Liver (tissue), 9 donors: ENCODE data around the gene AEN. TPM values are rescaled to one million over a fixed set of nuclear protein-coding genes. Genes with fewer than 3 reads are reported as not detected.

Experiments
- DNase-seq: peaks from one replicate; pipeline ENCODE4 v3.0.0-alpha.2; 2017; ENCODE audit warnings: low spot score
- H3K27ac ChIP-seq, 2 donors: one replicate each; pipeline ENCODE4 v1.7.0; 2013; ENCODE audit warnings: inconsistent platforms in 2 of 2, low read length in 2 of 2, control low read depth in 1 of 2, low read depth in 1 of 2, mild to moderate bottlenecking in 1 of 2
- H3K27me3 ChIP-seq, 4 donors: one replicate each; pipeline versions ENCODE4 v1.6.1 to v1.7.0; 2013; ENCODE audit warnings: low read length in 3 of 4, inconsistent platforms in 1 of 4, mild to moderate bottlenecking in 1 of 4, moderate library complexity in 1 of 4; ENCODE audit not compliant: control insufficient read depth in 4 of 4, insufficient read depth in 4 of 4
- H3K36me3 ChIP-seq, 4 donors: one replicate each; pipeline versions ENCODE4 v1.6.1 to v1.7.0; 2013; ENCODE audit warnings: low read length in 3 of 4, mild to moderate bottlenecking in 3 of 4, low read depth in 1 of 4, moderate library complexity in 1 of 4; ENCODE audit not compliant: control insufficient read depth in 4 of 4, insufficient read depth in 3 of 4
- H3K4me1 ChIP-seq, 4 donors: one replicate each; pipeline versions ENCODE4 v1.6.1 to v1.7.0; 2013; ENCODE audit warnings: low read length in 3 of 4, mild to moderate bottlenecking in 3 of 4, moderate library complexity in 1 of 4; ENCODE audit not compliant: control insufficient read depth in 4 of 4, insufficient read depth in 4 of 4
- H3K4me3 ChIP-seq, 3 donors: one replicate each; pipeline versions ENCODE4 v1.6.1 to v1.7.0; 2013; ENCODE audit warnings: low read length in 3 of 3, control low read depth in 1 of 3, low read depth in 1 of 3, mild to moderate bottlenecking in 1 of 3
- H3K9ac ChIP-seq, 2 donors: one replicate each; pipeline ENCODE4 v1.7.0; 2013; ENCODE audit warnings: low read length in 2 of 2, mild to moderate bottlenecking in 2 of 2, moderate library complexity in 2 of 2, control low read depth in 1 of 2, low read depth in 1 of 2
- H3K9me3 ChIP-seq, 4 donors: one replicate each; pipeline versions ENCODE4 v1.6.1 to v1.7.0; 2013; ENCODE audit warnings: low read length in 3 of 4; ENCODE audit not compliant: control insufficient read depth in 4 of 4
- ATF3 ChIP-seq: IDR thresholded peaks from 2 replicates; pipeline ENCODE4 v1.6.1; 2016; ENCODE audit warnings: antibody characterized with exemption
- CTCF ChIP-seq: fragments of 150-350 bp; IDR thresholded peaks from 2 replicates; pipeline ENCODE4 v1.5.1; 2017; ENCODE audit warnings: improper control_type of control experiment, low read depth, low read length; ENCODE audit not compliant: missing input control
- EGR1 ChIP-seq, 2 donors: IDR thresholded peaks; 2 replicates each; pipeline ENCODE4 v1.6.1; 2016 to 2018; ENCODE audit warnings: antibody characterized with exemption in 2 of 2, low read depth in 2 of 2
- FOXA1 ChIP-seq: IDR thresholded peaks from 2 replicates; pipeline ENCODE4 v1.6.1; 2016; ENCODE audit warnings: antibody characterized with exemption
- FOXA2 ChIP-seq: IDR thresholded peaks from 2 replicates; pipeline ENCODE4 v1.6.1; 2016; ENCODE audit warnings: antibody characterized with exemption
- GABPA ChIP-seq, 2 donors: IDR thresholded peaks in 1 of 2; conservative IDR thresholded peaks in 1 of 2; 2 replicates each; pipeline ENCODE4 v1.6.1; 2016; ENCODE audit warnings: antibody characterized with exemption in 2 of 2, mild to moderate bottlenecking in 1 of 2, moderate library complexity in 1 of 2
- HNF4A ChIP-seq, 2 donors: conservative IDR thresholded peaks; 2 replicates each; pipeline ENCODE4 v1.6.1; 2016; ENCODE audit warnings: antibody characterized with exemption in 2 of 2, mild to moderate bottlenecking in 2 of 2
- HNF4G ChIP-seq: IDR thresholded peaks from 2 replicates; pipeline ENCODE4 v1.6.1; 2016; ENCODE audit warnings: antibody characterized with exemption
- JUND ChIP-seq, 2 donors: IDR thresholded peaks; 2 replicates each; pipeline ENCODE4 v1.6.1; 2016; ENCODE audit warnings: antibody characterized with exemption in 2 of 2
- MAX ChIP-seq: IDR thresholded peaks from 2 replicates; pipeline ENCODE4 v1.6.1; 2016; ENCODE audit warnings: antibody characterized with exemption
- NR2F2 ChIP-seq: IDR thresholded peaks from 2 replicates; pipeline ENCODE4 v1.6.1; 2016; ENCODE audit warnings: antibody characterized with exemption
- RAD21 ChIP-seq, 2 donors: IDR thresholded peaks; 2 replicates each; pipeline ENCODE4 v1.6.1; 2016; ENCODE audit warnings: antibody characterized with exemption in 2 of 2, mild to moderate bottlenecking in 2 of 2
- REST ChIP-seq: IDR thresholded peaks from 2 replicates; pipeline ENCODE4 v1.6.1; 2016; ENCODE audit warnings: antibody characterized with exemption, mild to moderate bottlenecking
- RXRA ChIP-seq, 2 donors: IDR thresholded peaks; 2 replicates each; pipeline ENCODE4 v1.6.1; 2017 to 2018; ENCODE audit warnings: antibody characterized with exemption in 2 of 2, mild to moderate bottlenecking in 1 of 2
- SP1 ChIP-seq: IDR thresholded peaks from 2 replicates; pipeline ENCODE4 v1.6.1; 2018; ENCODE audit warnings: antibody characterized with exemption, mild to moderate bottlenecking
- TAF1 ChIP-seq: conservative IDR thresholded peaks from 2 replicates; pipeline ENCODE4 v1.6.1; 2016; ENCODE audit warnings: antibody characterized with exemption, mild to moderate bottlenecking
- YY1 ChIP-seq: IDR thresholded peaks from 2 replicates; pipeline ENCODE4 v1.6.1; 2016; ENCODE audit warnings: antibody characterized with exemption, mild to moderate bottlenecking
- ZBTB33 ChIP-seq: IDR thresholded peaks from 2 replicates; pipeline ENCODE4 v1.6.1; 2016; ENCODE audit warnings: antibody characterized with exemption
- WGBS: extraction: QIAGEN DNeasy Blood & Tissue Kit; methylation state at CpG from one replicate; pipeline ENCODE4 v1.1.7; 2013; 5-methylcytosine and 5-hydroxymethylcytosine counted together
- polyA plus RNA-seq, 2 donors: library from polyadenylated mRNA; stranded (reverse) in 1 of 2; unstranded in 1 of 2; fragments of 200-250 nt in 1 of 2; fragments of >200 nt in 1 of 2; fragmentation: Nextera tagmentation in 1 of 2; extraction: Ambion mirVana in 1 of 2; gene quantifications; one replicate each; pipeline versions ENCODE4 v1.2.1 to v1.2.3, GENCODE V29; 2013 to 2015
- total RNA-seq, 2 donors: library from RNA; depleted of rRNA; stranded (reverse); fragments of >200 nt; gene quantifications; one replicate each; pipeline ENCODE4 v1.2.3, GENCODE V29; 2014
- donor health status: healthy.
- donor health status: healthy.
- donor health status: healthy.
- donor health status: healthy.
- donor health status: healthy.

AEN gene
- total and polyA plus RNA-seq, 4 donors: 2.8 to 19.2 (median 10.5) TPM

GRCh38 chr15:88616240-88616639, 4.9 kb upstream of the AEN start:
- WGBS: 88% methylated on average over 4 of the region's 4 CpGs
- no peak for TF ChIP-seq NR2F2
- no peak for TF ChIP-seq RXRA (IDR thresholded peaks at IDR 0.05)
- no peak for TF ChIP-seq SP1
- no peak for TF ChIP-seq MAX
- TF ChIP-seq HNF4G: no peak
- no peak for TF ChIP-seq REST
- TF ChIP-seq FOXA1: no peak
- TF ChIP-seq FOXA2: no peak
- no peak for TF ChIP-seq EGR1 (IDR thresholded peaks at IDR 0.05; ENCODE audit: low read depth in 2 of 2)
- TF ChIP-seq CTCF: no peak
- no peak for TF ChIP-seq RAD21 (IDR thresholded peaks at IDR 0.05)
- no peak for TF ChIP-seq YY1
- TF ChIP-seq HNF4A (conservative IDR thresholded peaks at IDR 0.05): no peak
- no peak for TF ChIP-seq GABPA (IDR thresholded peaks at IDR 0.05 in 1 of 2, conservative IDR thresholded peaks at IDR 0.05 in 1 of 2)
- no peak for TF ChIP-seq ZBTB33
- no peak for TF ChIP-seq ATF3
- TF ChIP-seq TAF1: no peak
- no peak for TF ChIP-seq JUND (IDR thresholded peaks at IDR 0.05)
- Histone ChIP-seq H3K36me3 (no peaks in the 10 kb centered on the region), H3K9ac (no peak overlapping the region), H3K4me1 (peaks cover 6 to 23% (median 21%) of the 10 kb centered on the region in 4 donors), H3K27ac (no peak overlapping the region), H3K9me3 (no peaks in the 10 kb centered on the region), H3K4me3 (no peak overlapping the region), H3K27me3 (no peaks in the 10 kb centered on the region)
- DNase-seq: no peak
